ENCODE data around the gene SIK3. TPM values are rescaled to one million over a fixed set of nuclear protein-coding genes. Genes with fewer than 3 reads are reported as not detected.

The SIK3 gene
- total RNA-seq (10 to 100 TPM; 27.8 to 47.3 (median 39.3) TPM), polyA plus RNA-seq (10 to 100 TPM in 1 of 2 donors, 1 to 10 TPM in 1; 9.9 to 15.1 TPM)
- long read RNA-seq, donor 1, partial matches to known transcripts, result 19 of 26 reads
- long read RNA-seq, donor 1, other reads (novel, unspliced or antisense), result 7 of 26 reads
- long read RNA-seq, donor 2, partial matches to known transcripts, result 17 of 23 reads
- long read RNA-seq, donor 2, other reads (novel, unspliced or antisense), result 6 of 23 reads
- long read RNA-seq, donor 3, partial matches to known transcripts, result 33 of 41 reads
- long read RNA-seq, donor 3, other reads (novel, unspliced or antisense), result 8 of 41 reads

GRCh38 chr11:117098269-117099232 lies at the start of gene SIK3:
TSS of gene SIK3 (minus strand) at chr11:117098428. CDS start at chr11:117098415, 13 bp downstream.
- Histone ChIP-seq H3K36me3 (no peaks in the 10 kb centered on the region), H3K9me3 (no peaks in the 10 kb centered on the region), H3K4me1 (peaks cover 11 to 57% (median 46%) of the 10 kb centered on the region in 9 donors), H3K27ac (peak within 1 kb of the TSS; percentile 91 to 100 (median 98)), H3K27me3 (no peaks in the 10 kb centered on the region), H3K4me3 (peak within 1 kb of the TSS; percentile 55 to 89 (median 84))
- DNase-seq (peak; percentile 94 to 97), ATAC-seq (peak; percentile 92 to 96 (median 95))
- peak; percentile 14 to 83 (median 53) for TF ChIP-seq CTCF (IDR thresholded peaks at IDR 0.05)
- WGBS, 2 donors, result 1 to 2% methylated on average over 61 to 78 of the region's 78 CpGs
- intact Hi-C loops (cut with DNase I), result loop anchor here in 6 of 10 donors (2.0 to 10.0 kb wide), 7 partner anchors 56 to 220 kb away; no protein-coding TSS in a partner anchor

GRCh38 chr11:117146521-117146920 lies 48.3 kb upstream of the SIK3 start:
- 56% methylated on average over 10 of the region's 10 CpGs for WGBS, 2 donors
- peaks cover under 1 to 67% (median 58%) of the 10 kb centered on the region in 9 donors for H3K4me1 ChIP-seq

GRCh38 chr11:117145393-117145761 lies 47.1 kb upstream of the SIK3 start:
- intact Hi-C loops (cut with DNase I), result loop anchor here in 2 of 10 donors (5.0 to 10.0 kb wide), 2 partner anchors 37 to 79 kb away; no protein-coding TSS in a partner anchor
- Histone ChIP-seq H3K4me1 (peaks cover 0 to 58% (median 52%) of the 10 kb centered on the region in 9 donors), H3K9me3 (no peaks in the 10 kb centered on the region), H3K27ac (peak overlapping the region in 9 of 10 donors; percentile 90 to 97 (median 94)), H3K4me3 (peak overlapping the region; percentile 71 to 97 (median 84)), H3K36me3 (peaks cover 0 to 37% (median 8%) of the 10 kb centered on the region in 9 donors), H3K27me3 (no peaks in the 10 kb centered on the region)
- WGBS, 2 donors, result 4 to 11% methylated on average over 5 of the region's 5 CpGs
- TF ChIP-seq CTCF (IDR thresholded peaks at IDR 0.05), result peak in 2 of 9 donors; percentile 9 to 16
- DNase-seq, result no peak
- no peak for ATAC-seq

More at GRCh38 chr11:117146521-117146920, 48.3 kb upstream of the SIK3 start:
- DNase-seq (no peak), ATAC-seq (no peak)
- intact Hi-C loops (cut with DNase I), result loop anchor here in 2 of 10 donors (5.0 to 10.0 kb wide), 2 partner anchors 36 to 78 kb away; no protein-coding TSS in a partner anchor
- Histone ChIP-seq H3K36me3 (peaks cover 0 to 47% (median 8%) of the 10 kb centered on the region in 9 donors), H3K9me3 (no peaks in the 10 kb centered on the region), H3K27me3 (no peaks in the 10 kb centered on the region), H3K4me3 (peak overlapping the region in 5 of 10 donors; percentile 10 to 97 (median 77)), H3K27ac (peak overlapping the region in 7 of 10 donors; percentile 57 to 97 (median 94))
- TF ChIP-seq CTCF (IDR thresholded peaks at IDR 0.05), result no peak
